CD4-positive, alpha-beta T cell treated with Interleukin-17A for 1 hour (primary cell): ENCODE data around the gene ADGRD1.
"Not testable (repeated sequence)": the region's sequence is repeated elsewhere in the genome, so short reads cannot be mapped to it uniquely, and the experiment has no call there.

ENCODE experiments used
- DNase-seq: peaks from one replicate; pipeline ENCODE4 v3.0.0-alpha.2; 2020

ADGRD1 gene

DNA sequence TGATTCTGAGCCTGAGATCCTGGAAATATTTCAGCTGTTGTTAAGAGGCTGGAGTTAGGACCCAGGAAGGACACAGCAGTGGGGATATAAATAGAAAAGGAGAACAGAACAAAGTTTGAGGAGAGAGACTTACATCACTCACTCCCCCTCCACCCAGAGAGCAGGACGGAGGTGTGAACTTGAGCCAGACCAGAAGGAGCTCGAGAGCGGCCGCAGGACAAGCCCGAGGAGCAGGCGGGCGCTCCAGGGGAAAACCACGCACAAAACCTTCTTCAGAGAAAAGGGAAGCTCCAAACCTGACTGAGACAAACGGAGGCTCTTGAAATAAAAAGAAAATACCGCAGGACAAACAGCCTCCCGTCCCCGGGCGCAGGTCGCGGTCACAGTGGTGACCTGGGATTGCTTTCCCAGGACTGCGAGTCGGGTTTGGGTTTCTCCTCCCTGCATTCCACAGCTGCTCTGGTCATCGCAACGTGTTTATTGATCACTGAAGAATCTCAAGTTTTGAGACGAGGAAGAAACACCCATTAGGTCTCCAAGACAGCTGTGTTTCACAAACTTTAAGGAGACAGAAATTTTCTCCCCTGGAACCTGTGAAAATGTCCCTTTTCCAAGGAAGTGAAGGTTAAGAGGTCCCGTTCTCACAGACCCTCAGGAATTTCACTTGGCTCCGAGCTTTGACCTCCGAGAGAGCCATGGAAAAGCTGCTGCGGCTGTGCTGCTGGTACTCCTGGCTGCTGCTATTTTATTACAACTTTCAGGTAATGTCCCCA, at the start of gene ADGRD1:
ADGRD1 (plus strand) TSS at position 137 of the 773 bp plus-strand sequence; CDS start at position 696, 559 bp downstream.
- peak; percentile 4 for DNase-seq

DNA sequence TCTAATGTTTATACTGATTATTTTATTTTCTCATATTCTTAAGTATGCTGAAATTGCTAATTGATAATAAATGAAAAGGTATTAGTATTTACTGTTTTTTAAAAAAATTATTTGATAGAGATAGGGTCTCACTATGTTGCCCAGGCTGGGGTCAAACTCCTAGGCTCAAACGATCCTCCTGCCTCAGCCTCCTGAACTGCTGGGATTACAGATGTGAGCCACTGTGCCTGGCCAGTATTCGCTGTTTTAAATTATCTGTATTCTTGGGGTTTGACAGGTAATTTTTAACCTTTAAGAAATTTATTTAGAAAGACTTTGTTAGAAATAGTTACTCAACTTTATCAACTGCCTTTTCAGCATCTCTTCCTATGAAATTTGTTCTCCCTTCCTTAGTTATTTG, 49.6 kb upstream of the ADGRD1 start:
- no peak for DNase-seq

DNA sequence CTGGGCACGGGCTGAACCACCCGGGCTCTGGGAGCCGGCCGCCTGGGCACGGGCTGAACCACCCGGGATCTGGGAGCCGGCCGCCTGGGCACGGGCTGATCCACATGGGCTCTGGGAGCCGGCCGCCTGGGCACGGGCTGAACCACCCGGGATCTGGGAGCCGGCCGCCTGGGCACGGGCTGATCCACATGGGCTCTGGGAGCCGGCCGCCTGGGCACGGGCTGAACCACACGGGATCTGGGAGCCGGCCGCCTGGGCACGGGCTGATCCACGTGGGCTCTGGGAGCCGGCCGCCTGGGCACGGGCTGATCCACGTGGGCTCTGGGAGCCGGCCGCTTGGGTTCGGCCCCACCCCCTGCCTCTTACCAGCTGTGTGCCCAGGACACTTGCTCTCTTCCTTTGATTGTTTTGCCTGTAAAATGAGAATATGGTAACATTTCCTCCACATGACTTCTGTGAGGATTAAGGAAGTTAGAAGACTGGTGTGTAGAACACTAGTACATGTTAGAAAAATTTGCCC, 48.7 kb upstream of the ADGRD1 start:
- not testable (repeated sequence) for DNase-seq

DNA sequence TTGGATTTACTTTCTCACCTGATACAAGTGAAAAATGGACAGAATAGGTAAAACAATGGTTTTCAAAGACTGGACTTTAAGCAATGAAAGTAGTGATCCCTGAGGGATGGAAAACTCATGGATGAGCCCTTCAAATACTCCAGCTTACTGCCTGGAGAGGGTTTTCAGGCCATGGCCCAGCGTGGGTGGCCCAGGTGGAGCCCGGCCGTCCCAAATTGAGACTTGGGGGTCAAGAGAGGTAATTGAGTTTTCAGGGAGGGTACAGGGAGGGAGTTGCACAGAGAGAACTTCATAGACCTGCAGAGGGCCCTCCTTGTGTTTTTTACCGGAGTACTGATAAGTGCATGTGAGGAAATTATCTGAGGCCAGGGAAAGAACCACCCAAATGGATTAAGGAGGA, 44.6 kb upstream of the ADGRD1 start:
- no peak for DNase-seq

DNA sequence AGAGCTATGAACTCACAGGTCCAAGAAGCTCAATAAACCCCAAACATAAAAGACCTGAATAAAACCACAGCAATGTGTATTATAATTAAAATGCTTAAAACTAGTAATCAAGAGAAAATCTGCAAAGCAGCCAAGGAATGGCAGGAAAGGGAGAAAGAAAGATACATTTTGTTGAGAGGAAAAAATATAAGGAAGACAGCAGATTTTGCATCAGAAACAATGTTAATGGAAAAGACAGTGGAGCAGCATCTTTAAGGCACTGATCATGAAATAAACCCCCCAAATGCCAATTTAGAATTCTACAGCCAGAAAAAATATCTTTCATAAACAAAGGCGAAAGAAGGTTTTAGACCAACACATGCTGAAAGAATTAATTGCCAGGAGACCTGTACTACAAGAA, 42.5 kb upstream of the ADGRD1 start:
- no peak for DNase-seq

DNA sequence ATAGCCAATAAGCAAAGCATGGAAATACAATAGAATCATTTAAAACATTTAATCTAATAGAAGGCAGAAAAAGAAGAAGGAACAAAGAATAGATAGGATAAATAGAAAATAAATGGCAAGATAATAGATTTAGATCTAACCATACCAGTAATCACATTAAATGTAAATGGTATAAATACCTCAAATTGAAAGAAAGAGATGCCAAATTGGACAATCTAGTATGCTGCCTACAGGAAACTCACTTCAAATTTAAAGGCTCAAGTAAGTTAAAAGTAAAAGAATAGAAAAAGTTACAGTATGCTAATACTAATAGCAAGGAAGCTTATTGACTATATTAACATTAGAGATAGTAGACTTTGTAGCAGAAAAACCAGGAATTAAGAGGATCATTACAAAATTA, 41.8 kb upstream of the ADGRD1 start:
- DNase-seq, result no peak

DNA sequence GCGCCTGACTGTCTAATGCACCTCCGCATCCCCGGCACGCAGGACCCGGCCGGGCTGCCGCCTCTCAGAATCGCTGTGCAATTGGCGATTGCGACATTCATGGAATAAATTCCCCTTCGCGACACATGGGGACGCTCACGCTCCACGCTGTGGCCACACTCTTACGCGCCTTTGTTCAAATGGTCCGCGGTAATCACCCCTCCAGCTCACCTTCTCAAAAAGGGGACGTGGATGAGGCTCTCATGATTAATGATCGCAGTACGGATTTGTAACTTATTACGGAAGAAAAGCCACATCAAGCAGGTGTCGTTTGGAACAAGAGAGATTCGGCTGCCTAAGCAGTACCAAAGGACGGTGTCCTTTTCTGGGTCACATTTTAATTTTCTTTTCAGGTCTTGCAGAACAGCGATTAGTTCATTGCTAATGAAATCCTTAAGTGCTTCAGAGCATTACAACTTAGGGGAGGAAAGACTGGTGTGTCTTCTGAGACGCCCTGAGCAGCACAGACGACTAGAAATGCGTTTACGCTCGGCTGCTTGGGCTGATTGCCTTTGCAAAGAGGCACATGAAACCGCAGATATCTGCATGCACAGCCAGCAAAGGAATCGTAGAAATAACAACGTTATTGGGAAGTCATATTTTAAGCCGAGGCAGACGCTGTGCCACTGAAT, 37.3 kb upstream of the ADGRD1 start:
- no peak for DNase-seq

DNA sequence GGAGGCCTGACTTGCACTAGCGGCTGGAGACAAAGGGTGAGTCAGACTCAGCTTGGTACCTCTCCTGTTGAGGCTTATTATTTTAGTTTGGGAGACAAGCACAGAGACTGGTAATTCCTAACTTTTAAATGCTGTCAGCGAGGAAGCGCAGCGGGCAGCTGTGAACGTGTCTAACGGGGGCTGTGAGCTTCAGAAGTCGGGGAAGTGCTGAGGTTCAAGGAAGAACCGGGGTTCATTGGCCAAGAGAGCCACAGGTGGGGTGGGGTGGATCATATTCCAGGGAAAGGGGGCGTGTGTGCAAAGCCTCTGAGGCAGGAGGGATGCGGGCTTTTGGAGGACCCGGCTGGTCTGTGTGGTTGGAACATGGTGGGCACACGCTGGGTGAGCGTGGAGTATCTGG, 36.1 kb upstream of the ADGRD1 start:
- no peak for DNase-seq

DNA sequence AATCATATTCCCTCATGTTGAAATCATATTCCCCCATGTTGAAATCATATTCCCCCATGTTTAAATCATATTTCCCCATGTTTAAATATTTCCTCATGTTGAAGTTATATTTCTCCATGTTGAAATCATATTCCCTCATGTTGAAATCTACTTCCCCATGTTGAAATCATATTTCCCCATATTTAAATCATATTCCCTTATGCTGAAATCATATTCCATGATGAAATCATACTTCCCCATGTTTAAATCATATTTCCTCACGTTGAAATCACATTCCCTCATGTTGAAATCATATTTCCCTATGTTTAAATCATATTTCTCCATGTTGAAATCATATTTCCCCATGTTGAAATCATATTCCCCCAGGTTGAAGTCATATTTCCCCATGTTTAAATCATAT, 34.6 kb upstream of the ADGRD1 start:
- no peak for DNase-seq

DNA sequence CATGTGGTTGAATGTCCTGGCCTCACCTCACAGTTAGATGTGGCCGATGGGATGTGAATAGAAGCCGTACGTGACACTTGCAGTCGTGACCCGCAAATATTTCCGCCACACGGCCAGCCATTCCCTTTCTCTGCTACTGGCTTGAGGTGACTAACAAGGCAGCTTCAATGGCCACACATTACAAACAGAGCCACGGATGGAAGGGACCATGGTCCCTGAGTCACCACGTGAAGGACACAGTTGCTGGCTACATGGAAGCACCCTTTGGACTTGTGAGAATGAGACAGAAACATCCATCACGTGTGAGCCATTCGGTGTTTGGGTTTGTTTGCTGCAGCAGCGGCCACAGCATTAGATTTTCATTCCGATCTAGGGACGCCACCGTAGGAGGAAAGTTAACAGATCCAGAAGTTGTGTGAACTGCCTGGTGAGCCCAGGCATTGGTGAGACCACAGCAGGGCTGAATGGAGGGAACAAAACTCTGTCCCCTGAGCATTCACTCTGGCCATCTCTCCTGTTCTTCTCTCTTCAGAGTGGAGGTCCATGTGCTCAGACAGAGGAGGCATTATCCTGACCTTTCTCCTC, 33.5 kb upstream of the ADGRD1 start:
- DNase-seq, result no peak

DNA sequence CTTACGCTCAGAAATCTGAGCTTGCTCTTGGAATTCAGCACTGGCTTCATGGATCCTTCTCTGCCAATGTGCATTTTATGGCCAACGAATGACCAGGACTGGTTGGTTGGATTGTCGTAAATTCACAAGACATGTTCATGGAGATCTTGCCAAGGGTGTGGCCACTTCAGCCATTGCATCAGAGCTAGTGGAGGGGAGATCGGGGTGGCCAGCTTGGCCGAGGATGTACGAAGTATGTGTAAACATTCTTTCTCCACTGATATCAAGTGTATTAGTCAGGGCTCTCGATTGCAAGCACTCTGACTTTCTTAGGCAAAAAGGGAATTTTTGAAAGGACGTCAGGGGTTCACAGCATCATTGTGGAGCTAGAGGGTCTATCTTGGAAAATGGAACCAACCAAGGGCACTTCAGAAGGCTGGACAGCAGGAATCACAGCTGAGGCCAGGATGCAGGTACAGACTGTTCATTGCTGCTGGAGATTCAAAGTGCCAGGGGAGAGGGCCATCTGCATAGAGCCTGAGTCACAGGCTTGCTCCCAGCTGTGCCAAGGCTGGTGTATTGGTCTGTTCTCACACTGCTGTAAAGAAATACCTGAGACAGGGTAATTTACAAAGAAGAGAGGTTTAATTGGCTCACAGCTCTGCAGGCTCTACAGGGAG, 32.9 kb upstream of the ADGRD1 start:
- DNase-seq, result no peak

DNA sequence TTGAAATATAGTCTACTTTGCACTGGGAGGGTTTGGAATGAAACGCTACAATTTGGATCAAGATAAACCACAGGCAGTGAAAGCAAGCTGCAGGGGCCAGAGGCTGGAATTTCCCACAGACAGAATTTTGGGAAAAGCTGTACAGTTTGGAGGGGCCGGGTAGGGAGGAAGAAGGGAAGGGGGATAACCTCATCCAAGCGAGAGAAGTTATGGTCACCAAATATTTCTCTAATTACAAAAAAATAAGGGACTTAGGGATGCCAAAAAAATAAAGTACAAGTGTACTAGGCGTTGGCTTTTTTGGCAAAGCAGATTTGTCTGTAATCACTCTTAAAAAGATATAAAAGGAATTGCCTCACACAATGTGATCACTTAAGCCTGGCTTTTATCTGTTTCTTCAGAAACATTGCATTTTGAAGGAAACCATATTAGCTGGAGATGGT, 31.2 kb upstream of the ADGRD1 start:
- no peak for DNase-seq

DNA sequence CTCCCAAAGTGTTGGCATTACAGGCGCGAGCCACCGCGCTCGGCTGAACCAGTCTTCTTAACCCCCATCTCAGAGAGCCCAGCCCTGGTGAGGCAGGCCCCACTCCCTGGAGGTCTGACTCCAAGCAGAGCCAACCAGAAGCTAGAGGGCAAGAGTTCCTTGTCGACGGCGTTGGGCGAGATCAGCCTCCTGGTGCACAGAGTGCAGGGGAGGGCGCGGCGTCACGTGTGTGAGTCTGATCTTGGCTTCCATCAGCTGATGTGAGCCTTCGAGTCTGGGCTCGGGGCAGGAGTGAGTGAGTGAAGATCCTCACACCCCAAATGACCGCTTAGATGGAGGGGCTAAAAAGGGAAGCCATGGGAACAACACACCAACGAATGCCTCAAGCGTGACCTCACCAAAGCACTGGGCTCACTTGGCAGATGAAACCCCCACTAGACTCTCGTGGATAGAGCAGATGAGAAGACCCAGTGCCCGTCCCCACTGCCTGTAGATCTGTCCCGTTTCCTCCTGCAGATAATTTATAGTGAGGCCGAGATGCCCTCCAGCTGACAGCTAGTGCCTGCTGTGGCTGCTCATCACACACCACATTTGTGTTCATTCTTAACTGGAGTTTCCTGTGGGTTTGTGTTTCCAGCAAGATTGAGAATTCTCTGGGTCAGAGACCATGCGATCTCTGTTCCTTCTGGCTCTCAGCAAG, 28.6 kb upstream of the ADGRD1 start:
- no peak for DNase-seq

DNA sequence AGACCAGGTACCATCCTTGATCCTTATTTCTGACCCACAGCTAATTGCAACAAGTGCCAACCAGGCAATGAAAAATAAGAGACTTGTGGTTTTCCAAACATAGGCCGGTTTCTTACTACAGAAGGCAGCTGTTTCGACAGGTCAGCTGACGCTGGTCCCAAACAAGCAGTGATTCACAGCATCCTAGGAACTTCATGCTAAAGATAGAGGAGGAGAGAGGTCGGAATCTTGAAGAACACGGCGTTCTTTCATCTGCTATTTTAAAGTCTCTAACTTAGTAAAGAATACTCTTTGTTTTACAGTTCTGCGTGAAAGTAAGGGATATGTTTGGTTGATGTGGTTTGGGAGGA, 28.1 kb upstream of the ADGRD1 start:
- DNase-seq, result no peak

DNA sequence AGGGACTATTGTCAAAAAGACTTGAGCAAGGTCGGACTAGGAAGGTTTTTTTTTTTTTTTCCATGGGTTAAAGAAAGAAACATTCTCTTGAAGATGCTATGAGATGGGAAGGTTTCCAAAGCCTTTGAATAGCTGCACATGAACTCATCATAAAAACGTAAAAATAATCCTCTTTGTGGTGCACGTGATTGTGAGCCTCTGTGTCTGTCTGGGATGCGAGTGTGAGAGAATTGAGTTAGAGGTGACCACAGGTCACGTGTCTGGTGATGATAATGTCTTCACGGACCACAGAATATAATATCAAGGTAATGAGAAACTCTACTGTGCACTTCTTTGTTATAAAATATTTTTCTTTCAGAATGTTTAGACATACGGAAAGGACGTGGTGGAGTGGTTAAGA, 24.3 kb upstream of the ADGRD1 start:
- no peak for DNase-seq

DNA sequence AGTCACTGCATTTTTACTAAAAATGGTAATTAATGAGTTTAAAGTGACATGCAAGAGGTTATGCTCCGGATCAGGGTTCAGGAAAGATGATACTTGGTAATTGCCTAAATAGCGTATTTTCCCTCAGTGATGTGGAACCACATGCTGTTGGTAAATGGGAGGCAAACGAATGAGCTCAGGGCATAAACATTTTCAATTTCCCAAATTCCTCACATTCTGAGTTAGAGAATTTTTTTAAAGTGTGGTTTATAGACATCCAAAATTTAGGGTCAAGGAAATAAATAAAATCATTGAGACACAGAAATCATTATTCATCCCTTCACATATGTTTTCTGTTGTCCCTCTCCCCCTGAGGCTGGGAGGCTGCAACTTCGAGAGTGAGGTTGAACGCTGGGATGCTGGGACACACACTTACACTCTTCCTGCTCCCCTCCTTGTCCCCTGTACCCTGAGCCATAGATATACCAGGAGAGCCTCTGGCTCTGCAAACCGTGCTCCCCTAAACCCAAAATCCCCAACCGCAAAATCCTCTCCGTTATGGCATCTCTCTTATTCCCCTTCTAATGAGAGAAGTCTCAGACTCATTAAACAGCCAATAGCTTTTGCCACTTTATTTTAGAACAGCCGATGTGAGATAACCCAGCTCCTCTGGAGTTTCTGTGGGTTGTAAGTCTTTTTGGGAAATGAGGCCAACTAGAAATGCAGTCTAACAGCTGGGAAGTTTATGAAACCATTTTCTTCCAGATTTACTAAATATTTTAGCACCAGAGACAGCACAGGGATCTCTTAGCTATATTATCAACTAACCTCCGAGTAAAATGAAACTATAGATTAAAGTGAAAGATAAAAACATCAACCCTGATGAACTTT, 21.4 kb upstream of the ADGRD1 start:
- no peak for DNase-seq

DNA sequence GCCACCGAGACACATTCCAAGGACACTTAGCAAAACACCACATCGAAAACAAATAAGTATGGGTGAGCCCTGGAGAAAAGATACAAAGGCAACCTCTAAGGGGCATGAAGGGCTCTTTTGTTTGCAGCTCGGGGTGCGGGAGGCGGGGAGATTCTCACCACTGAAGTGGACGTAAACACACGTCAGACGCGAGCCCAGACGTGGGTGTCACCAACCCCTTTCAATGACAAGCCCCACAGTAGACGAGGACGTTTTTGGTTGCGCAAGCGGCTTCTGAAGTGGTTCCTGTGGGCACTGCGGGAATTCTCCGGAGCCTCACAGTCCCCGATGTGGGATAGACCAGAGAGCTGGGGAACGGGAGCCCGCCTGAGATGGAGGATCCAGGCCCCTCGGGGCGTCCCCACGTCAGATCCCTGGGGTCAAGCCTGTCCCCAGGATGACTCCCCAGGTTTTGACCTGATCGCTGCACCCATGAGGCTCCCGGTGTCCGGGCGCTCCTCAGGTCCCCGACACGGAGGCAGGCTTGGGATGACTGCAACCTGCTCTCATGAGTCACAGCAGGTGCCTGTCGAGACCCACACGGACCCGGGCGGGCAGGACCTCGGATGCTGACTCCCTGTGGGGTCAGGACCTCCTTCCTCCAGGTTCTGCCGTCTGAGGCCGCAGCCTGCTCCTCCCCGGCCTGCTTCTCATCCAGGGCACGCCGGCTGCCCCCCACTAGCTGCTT, 20.3 kb upstream of the ADGRD1 start:
- DNase-seq, result no peak

DNA sequence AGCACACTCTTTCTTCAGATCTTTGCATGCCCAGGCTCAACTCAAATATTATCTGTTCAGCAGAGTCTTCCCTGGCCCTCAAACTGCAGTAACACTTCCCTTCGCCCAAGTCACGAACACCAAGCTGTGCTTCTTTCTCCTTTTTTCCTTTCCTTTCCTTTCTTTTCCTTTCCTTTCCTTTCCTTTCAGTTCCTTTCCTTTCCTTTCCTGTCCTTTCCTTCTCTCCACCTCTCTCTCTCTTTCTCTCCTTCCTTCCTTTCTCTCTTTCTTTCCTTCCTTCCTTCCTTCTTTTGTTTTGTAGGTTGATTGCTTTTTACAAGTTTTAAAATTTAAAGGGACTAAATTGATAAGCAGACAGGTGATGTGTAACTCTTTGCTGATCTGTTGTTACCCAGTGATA, 19.0 kb upstream of the ADGRD1 start:
- no peak for DNase-seq

DNA sequence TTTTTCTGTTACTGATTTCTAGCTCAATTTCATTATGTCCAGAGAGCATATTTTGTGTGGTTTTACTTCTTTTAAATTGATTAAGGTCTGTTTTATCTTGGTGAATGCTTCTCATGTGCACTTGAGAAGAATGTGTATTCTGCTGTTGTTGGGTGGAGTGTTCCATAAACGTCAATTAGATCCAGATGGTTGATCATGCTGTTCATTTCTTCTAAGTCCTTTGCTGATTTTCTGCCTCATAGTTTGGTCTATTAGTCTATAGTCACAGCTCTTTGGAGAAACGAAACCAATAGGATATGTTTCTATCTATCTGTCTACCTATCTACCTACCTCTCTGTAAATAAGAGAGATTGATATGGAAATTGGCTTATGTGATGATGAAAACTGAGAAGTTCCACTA, 17.1 kb upstream of the ADGRD1 start:
- DNase-seq, result no peak

DNA sequence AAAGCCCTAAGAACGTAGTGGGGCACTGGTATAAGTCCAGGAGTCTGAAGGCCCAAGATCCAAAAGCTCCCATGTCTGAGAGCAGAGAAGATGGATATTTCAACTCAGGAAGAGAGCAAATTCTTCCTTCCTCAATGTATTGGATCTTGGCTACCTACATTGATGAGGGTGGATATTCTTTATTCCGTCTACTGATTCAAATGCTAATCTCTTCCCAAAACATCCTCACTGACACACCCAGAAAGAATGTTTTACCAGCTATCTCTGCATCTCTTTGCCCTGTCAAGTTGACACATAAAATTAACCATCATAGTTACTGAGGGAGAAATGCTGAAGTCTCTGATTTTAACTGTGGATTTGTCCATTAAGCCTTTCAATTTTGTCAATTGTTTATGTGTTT, 16.6 kb upstream of the ADGRD1 start:
- DNase-seq, result no peak

DNA sequence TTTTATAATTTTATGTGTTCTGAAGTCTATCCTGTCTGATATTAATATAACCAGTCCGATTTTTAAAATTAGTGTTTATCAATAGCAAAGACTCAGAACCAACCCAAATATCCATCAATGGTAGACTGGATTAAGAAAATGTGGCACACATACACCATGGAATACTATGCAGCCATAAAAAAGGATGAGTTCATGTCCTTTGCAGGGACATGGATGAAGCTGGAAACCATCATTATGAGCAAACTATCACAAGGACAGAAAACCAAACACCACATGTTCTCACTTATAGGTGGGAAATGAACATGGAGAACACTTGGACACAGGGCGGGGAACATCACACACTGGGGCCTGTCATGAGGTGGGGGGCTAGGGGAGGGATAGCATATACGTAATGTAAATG, 16.2 kb upstream of the ADGRD1 start:
- DNase-seq, result not testable (repeated sequence)
